Esophagus muscularis mucosa (tissue), 4 donors: Measurements from ENCODE around the gene NSMCE1.

ENCODE experiments used
- CTCF ChIP-seq, 3 experiments: fragments of 200-600 bp in 2 of 3; fragments of 450-650 bp in 1 of 3; sonication (generic) in 2 of 3; IDR thresholded peaks; one replicate each; pipeline ENCODE4 v1.5.1; 2017 to 2019; ENCODE audit warnings: antibody characterized with exemption in 3 of 3, mild to moderate bottlenecking in 2 of 3, moderate library complexity in 1 of 3
- EP300 ChIP-seq: sonication (generic); formaldehyde crosslinking; IDR thresholded peaks from one replicate; pipeline ENCODE4 v1.6.1; 2017; ENCODE audit warnings: antibody characterized with exemption
- POLR2A ChIP-seq: fragments of 450-650 bp; IDR thresholded peaks from one replicate; pipeline ENCODE4 v1.6.1; 2017; ENCODE audit warnings: antibody characterized with exemption, moderate library complexity, mild to moderate bottlenecking, low read depth

DNA sequence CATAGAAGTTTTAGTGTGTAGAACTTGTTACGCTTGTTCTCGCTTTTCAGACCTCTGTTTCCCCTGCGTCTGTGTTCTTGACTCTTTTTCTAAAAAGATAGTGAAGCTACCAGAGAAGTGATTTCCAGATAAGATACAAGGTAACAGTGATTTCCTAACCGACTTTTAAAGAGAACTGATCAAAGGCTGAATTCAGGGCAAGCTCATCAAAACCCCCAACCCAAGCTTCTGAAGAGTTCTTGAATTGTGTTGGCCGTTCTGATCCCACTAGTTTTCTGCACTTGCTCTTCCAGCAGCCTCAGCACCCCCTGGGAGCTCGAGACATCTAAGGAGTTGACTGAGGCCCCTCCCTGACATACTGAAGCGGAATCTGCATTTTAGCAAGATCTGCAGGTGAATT is 12.7 kb upstream of the NSMCE1 start:
- TF ChIP-seq CTCF (IDR thresholded peaks at IDR 0.05) = no peak
- no peak for TF ChIP-seq POLR2A
- TF ChIP-seq EP300 = no peak
